B cell (primary cell): ENCODE data around the gene SHC4. TPM values are rescaled to one million over a fixed set of nuclear protein-coding genes. Genes with fewer than 3 reads are reported as not detected.

Source experiments
- ATAC-seq: fragments of 200-7000 bp; cut with Tn5 transposase; one replicate; pipeline ENCODE4 v1.10.0; 2021; ENCODE audit warnings: low read depth, mild to moderate bottlenecking, moderate number of reproducible peaks, moderate library complexity
- CTCF ChIA-PET: fragments of 350-600 bp; sonication (Branson Sonifier 250); formaldehyde crosslinking; loops from one replicate; lab custom pipeline; 2021; ENCODE audit warnings: antibody characterized with exemption, inconsistent platforms; lab: Charles Lee
- POLR2A ChIA-PET: fragments of 350-600 bp; sonication (Branson Sonifier 250); formaldehyde crosslinking; loops from one replicate; lab custom pipeline; 2021; ENCODE audit warnings: antibody characterized with exemption; lab: Charles Lee
- DNase-seq: peaks from one replicate; pipeline ENCODE4 v3.0.0; 2013
- H2AFZ ChIP-seq: 2 replicates; pipeline ENCODE4 v1.6.1; 2012; ENCODE audit warnings: mild to moderate bottlenecking, low read depth, low read length; ENCODE audit not compliant: insufficient read depth, poor library complexity, severe bottlenecking
- H3K27ac ChIP-seq, 2 donors: 1 replicate in 1 of 2; 2 replicates in 1 of 2; pipeline ENCODE4 v1.5.1; 2012 to 2013; ENCODE audit warnings: low read length in 2 of 2, mild to moderate bottlenecking in 2 of 2, moderate library complexity in 1 of 2
- H3K27me3 ChIP-seq, 4 experiments: fragments of 200-600 bp in 1 of 4; sonication (generic) in 1 of 4; replicated peaks in 1 of 4; 1 replicate in 2 of 4; 2 replicates in 2 of 4; pipeline versions ENCODE4 v1.6.1 to v1.7.0; 2013 to 2016; ENCODE audit warnings: low read length in 3 of 4, mild to moderate bottlenecking in 2 of 4, mixed read lengths in 1 of 4, moderate library complexity in 1 of 4; ENCODE audit not compliant: insufficient read depth in 4 of 4, control insufficient read depth in 3 of 4; ENCODE audit errors: control extremely low read depth in 1 of 4
- H3K36me3 ChIP-seq, 2 experiments: replicated peaks in 1 of 2; 1 replicate in 1 of 2; 2 replicates in 1 of 2; pipeline versions ENCODE4 v1.6.1 to v1.7.1; 2013; ENCODE audit warnings: low read length in 1 of 2; ENCODE audit not compliant: insufficient read depth in 2 of 2, control insufficient read depth in 1 of 2; ENCODE audit errors: control extremely low read depth in 1 of 2, extremely low read depth in 1 of 2
- H3K4me1 ChIP-seq, 2 donors: fragments of 200-600 bp in 1 of 2; sonication (generic) in 1 of 2; 1 replicate in 1 of 2; 2 replicates in 1 of 2; pipeline versions ENCODE4 v1.5.1 to v1.6.1; 2013 to 2017; ENCODE audit warnings: low read length in 2 of 2; ENCODE audit not compliant: control insufficient read depth in 2 of 2, insufficient read depth in 2 of 2
- H3K4me2 ChIP-seq: replicated peaks from 2 replicates; pipeline ENCODE3; 2012; ENCODE audit warnings: mild to moderate bottlenecking, low read depth, low read length; ENCODE audit not compliant: poor library complexity, severe bottlenecking
- H3K4me3 ChIP-seq, 5 experiments: fragments of 200-600 bp in 1 of 5; sonication (generic) in 1 of 5; 1 replicate in 3 of 5; 2 replicates in 2 of 5; pipeline versions ENCODE4 v1.5.1 to v1.7.0; 2011 to 2016; ENCODE audit warnings: low read length in 4 of 5, mild to moderate bottlenecking in 4 of 5, low read depth in 2 of 5, control low read depth in 1 of 5, moderate library complexity in 1 of 5; ENCODE audit not compliant: insufficient read depth in 1 of 5; ENCODE audit errors: control extremely low read depth in 1 of 5, extremely low read depth in 1 of 5
- H3K79me2 ChIP-seq: fragments of 200-600 bp; sonication (generic); one replicate; pipeline ENCODE4 v1.6.0; 2016; ENCODE audit warnings: low read length; ENCODE audit not compliant: control insufficient read depth, insufficient read depth
- H3K9ac ChIP-seq: fragments of 200-600 bp; sonication (generic); 2 replicates; pipeline ENCODE4 v1.6.1; 2017; ENCODE audit warnings: mild to moderate bottlenecking, low read length, moderate library complexity
- H3K9me3 ChIP-seq, 3 donors: one replicate each; pipeline versions ENCODE4 v1.6.1 to v1.7.1; 2013; ENCODE audit warnings: low read length in 2 of 3; ENCODE audit not compliant: control insufficient read depth in 2 of 3, insufficient read depth in 1 of 3; ENCODE audit errors: control extremely low read depth in 1 of 3
- H4K20me1 ChIP-seq: 2 replicates; pipeline ENCODE4 v1.6.0; 2012; ENCODE audit warnings: mild to moderate bottlenecking, low read length; ENCODE audit not compliant: insufficient read depth, control insufficient read depth, poor library complexity, severe bottlenecking
- H3K27ac Mint-ChIP-seq: one replicate; pipeline ENCODE4 v1.8.0; 2021; ENCODE audit warnings: mixed read lengths
- H3K27me3 Mint-ChIP-seq: one replicate; pipeline ENCODE4 v1.8.0; 2021; ENCODE audit warnings: mixed read lengths
- H3K4me1 Mint-ChIP-seq: one replicate; pipeline ENCODE4 v1.8.0; 2021; ENCODE audit warnings: mixed read lengths
- H3K4me3 Mint-ChIP-seq: one replicate; pipeline ENCODE4 v1.8.0; 2021; ENCODE audit warnings: mixed read lengths
- H3K9me3 Mint-ChIP-seq: one replicate; pipeline ENCODE4 v1.8.0; 2022; ENCODE audit warnings: mixed read lengths; ENCODE audit not compliant: insufficient read depth
- EZH2 ChIP-seq: IDR thresholded peaks from 2 replicates; pipeline ENCODE4 v1.6.1; 2012; ENCODE audit warnings: borderline replicate concordance, low read depth, mild to moderate bottlenecking, moderate library complexity, low read length; ENCODE audit not compliant: insufficient read depth, poor library complexity, severe bottlenecking
- WGBS: methylation state at CpG from one replicate; pipeline ENCODE4 v1.1.5; 2013; ENCODE audit warnings: missing lambda C conversion rate; ENCODE audit not compliant: insufficient coverage; 5-methylcytosine and 5-hydroxymethylcytosine counted together
- intact Hi-C: fragments of 100-400 bp; cut with micrococcal nuclease; formaldehyde crosslinking; loops from one replicate; pipeline ENCODE4 v1.10.0; 2022
- polyA plus RNA-seq: library from polyadenylated mRNA; depleted of rRNA; stranded (reverse); fragments of >200 nt; gene quantifications from 2 replicates; pipeline ENCODE4 v1.2.3, GENCODE V29; 2012
- small RNA-seq: library from RNA; depleted of rRNA; stranded (forward); fragments of <200 nt; gene quantifications from one replicate; pipeline ENCODE3, GENCODE V24; 2012; ENCODE audit warnings: low replicate concordance, low read depth; ENCODE audit not compliant: insufficient read length
- total RNA-seq, 2 donors: library from RNA; stranded (reverse); fragments of 120-200 nt in 1 of 2; gene quantifications; 1 replicate in 1 of 2; 2 replicates in 1 of 2; pipeline versions ENCODE4 v1.2.3 to v1.2.4, GENCODE V29; 2013 to 2022
- TF ChIP-seq, protein P1 (sequence below): fragments of 200-600 bp; IDR thresholded peaks from one replicate; pipeline ENCODE4 v1.8.0; 2022; ENCODE audit warnings: antibody characterized with exemption, mild to moderate bottlenecking

Gene SHC4
- total and polyA plus RNA-seq, 2 donors (not counting 1 experiment from before 2014, with no cell fraction given), result 0.04 to 0.69 TPM

- Histone ChIP-seq H3K36me3 (peaks cover 2 to 6% of the 10 kb centered on the region in 2 experiments), H3K27ac (no peak overlapping the region), H3K4me2 (no peak overlapping the region), H3K27me3 (no peaks in the 10 kb centered on the region), H3K4me1 (no peaks in the 10 kb centered on the region), H2AFZ (no peak overlapping the region), H4K20me1 (no peaks in the 10 kb centered on the region), H3K4me3 (no peak overlapping the region), H3K9me3 (no peaks in the 10 kb centered on the region), H3K79me2 (no peaks in the 10 kb centered on the region), H3K9ac (no peak overlapping the region)
- peaks cover 2% of the 10 kb centered on the region for H3K9me3 Mint-ChIP-seq
- no peaks in the 10 kb centered on the region for H3K27me3 Mint-ChIP-seq
- H3K27ac Mint-ChIP-seq, result no peak overlapping the region
- H3K4me1 Mint-ChIP-seq, result no peaks in the 10 kb centered on the region
- no CpG with 5 or more reads among the region's 2 CpGs for WGBS
- TF ChIP-seq EZH2, result no peak
- TF ChIP-seq, protein P1, sequence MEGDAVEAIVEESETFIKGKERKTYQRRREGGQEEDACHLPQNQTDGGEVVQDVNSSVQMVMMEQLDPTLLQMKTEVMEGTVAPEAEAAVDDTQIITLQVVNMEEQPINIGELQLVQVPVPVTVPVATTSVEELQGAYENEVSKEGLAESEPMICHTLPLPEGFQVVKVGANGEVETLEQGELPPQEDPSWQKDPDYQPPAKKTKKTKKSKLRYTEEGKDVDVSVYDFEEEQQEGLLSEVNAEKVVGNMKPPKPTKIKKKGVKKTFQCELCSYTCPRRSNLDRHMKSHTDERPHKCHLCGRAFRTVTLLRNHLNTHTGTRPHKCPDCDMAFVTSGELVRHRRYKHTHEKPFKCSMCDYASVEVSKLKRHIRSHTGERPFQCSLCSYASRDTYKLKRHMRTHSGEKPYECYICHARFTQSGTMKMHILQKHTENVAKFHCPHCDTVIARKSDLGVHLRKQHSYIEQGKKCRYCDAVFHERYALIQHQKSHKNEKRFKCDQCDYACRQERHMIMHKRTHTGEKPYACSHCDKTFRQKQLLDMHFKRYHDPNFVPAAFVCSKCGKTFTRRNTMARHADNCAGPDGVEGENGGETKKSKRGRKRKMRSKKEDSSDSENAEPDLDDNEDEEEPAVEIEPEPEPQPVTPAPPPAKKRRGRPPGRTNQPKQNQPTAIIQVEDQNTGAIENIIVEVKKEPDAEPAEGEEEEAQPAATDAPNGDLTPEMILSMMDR, result no peak
- no peak overlapping the region for H3K4me3 Mint-ChIP-seq
- ATAC-seq (no peak), DNase-seq (no peak)
- ChIA-PET CTCF (interaction anchor here (0.5 kb wide), 1 partner anchor 98 kb away, joined by 3 read pairs; no protein-coding TSS in a partner anchor), POLR2A (interaction anchor here (0.5 kb wide), 1 partner anchor 26 kb away, joined by 5 read pairs; no protein-coding TSS in a partner anchor)
- intact Hi-C loops, result no loop called here
Observed at GRCh38 chr15:48775546-48775945, 188.2 kb downstream of the SHC4 start.

DNA sequence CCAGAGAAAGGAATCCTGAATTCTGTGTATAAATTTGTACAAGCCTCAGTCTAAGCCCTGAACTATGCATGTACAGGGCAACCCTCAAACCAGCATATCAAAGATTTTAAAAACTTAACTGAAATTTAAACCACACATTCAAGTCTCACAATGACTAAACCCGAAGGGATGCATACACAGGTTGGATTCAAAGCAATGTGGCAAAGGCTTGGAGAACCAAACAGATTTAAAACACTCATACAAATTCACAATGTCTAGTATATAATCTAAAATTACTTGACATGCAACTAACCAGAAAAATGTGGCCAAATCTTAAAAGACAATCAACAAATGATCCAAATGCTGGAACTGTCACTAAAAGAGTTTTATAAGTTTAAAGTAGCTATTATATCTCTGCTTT, 189.2 kb downstream of the SHC4 start:
- no peaks in the 10 kb centered on the region for H3K27me3 Mint-ChIP-seq
- H3K36me3 ChIP-seq, result peaks cover 0 to 2% of the 10 kb centered on the region in 2 experiments
- H3K4me2 ChIP-seq, result no peak overlapping the region
- no peaks in the 10 kb centered on the region for H3K27me3 ChIP-seq
- no peak overlapping the region for H3K27ac ChIP-seq
- no peaks in the 10 kb centered on the region for H4K20me1 ChIP-seq
- no peak overlapping the region for H3K4me3 ChIP-seq
- 100% methylated on average over 1 of the region's 1 CpG for WGBS
- no peak overlapping the region for H3K4me3 Mint-ChIP-seq
- ChIA-PET POLR2A (no interaction called here), CTCF (no interaction called here)
- no peaks in the 10 kb centered on the region for H3K4me1 Mint-ChIP-seq
- no peaks in the 10 kb centered on the region for H3K4me1 ChIP-seq
- H3K27ac Mint-ChIP-seq, result no peak overlapping the region
- no peaks in the 10 kb centered on the region for H3K9me3 ChIP-seq
- no peak for DNase-seq
- TF ChIP-seq EZH2, result no peak
- TF ChIP-seq, protein P1, result no peak
- no peak for ATAC-seq
- H3K9me3 Mint-ChIP-seq, result peaks cover 2% of the 10 kb centered on the region
- intact Hi-C loops, result no loop called here
- no peak overlapping the region for H2AFZ ChIP-seq
- H3K9ac ChIP-seq, result no peak overlapping the region
- H3K79me2 ChIP-seq, result no peaks in the 10 kb centered on the region

Small RNAs within 50 kb of the gene (small RNA-seq; reads per million reads assigned to genes)
- gene RF00019, result not detected

Other genes with a start within 250 kb of the SHC4 start
- gene CEP152, start 152.8 kb downstream of the SHC4 start, total RNA-seq, result 18.0 and 18.1 TPM in 2 replicates
- 1.3 and 1.5 TPM in 2 replicates for gene CEP152, start 152.8 kb downstream of the SHC4 start, polyA plus RNA-seq
- 56.5 and 62.7 TPM in 2 replicates for gene EID1, start 85.8 kb downstream of the SHC4 start, total RNA-seq
- gene EID1, start 85.8 kb downstream of the SHC4 start, polyA plus RNA-seq, result 30.2 and 34.6 TPM in 2 replicates
- 117 and 121 TPM in 2 replicates for gene SECISBP2L, start 82.5 kb upstream of the SHC4 start, total RNA-seq
- 13.0 and 19.3 TPM in 2 replicates for gene SECISBP2L, start 82.5 kb upstream of the SHC4 start, polyA plus RNA-seq
- gene COPS2, start 191.7 kb upstream of the SHC4 start, total RNA-seq, result 44.5 and 47.8 TPM in 2 replicates
- gene COPS2, start 191.7 kb upstream of the SHC4 start, polyA plus RNA-seq, result 13.8 and 24.4 TPM in 2 replicates
- 23.1 and 24.8 TPM in 2 replicates for gene GALK2, start 206.3 kb upstream of the SHC4 start, total RNA-seq
- 8.7 and 11.2 TPM in 2 replicates for gene GALK2, start 206.3 kb upstream of the SHC4 start, polyA plus RNA-seq